NCI-H748 (cell line): Measurements from ENCODE around the gene DNAJB2.
"Not testable (repeated sequence)": the region's sequence is repeated elsewhere in the genome, so short reads cannot be mapped to it uniquely, and the experiment has no call there.

Experiments
- DNase-seq: peaks from one replicate; lab custom pipeline; 2025; ENCODE audit not compliant: unreplicated experiment; lab: John Stamatoyannopoulos, UW

The DNAJB2 gene

DNA sequence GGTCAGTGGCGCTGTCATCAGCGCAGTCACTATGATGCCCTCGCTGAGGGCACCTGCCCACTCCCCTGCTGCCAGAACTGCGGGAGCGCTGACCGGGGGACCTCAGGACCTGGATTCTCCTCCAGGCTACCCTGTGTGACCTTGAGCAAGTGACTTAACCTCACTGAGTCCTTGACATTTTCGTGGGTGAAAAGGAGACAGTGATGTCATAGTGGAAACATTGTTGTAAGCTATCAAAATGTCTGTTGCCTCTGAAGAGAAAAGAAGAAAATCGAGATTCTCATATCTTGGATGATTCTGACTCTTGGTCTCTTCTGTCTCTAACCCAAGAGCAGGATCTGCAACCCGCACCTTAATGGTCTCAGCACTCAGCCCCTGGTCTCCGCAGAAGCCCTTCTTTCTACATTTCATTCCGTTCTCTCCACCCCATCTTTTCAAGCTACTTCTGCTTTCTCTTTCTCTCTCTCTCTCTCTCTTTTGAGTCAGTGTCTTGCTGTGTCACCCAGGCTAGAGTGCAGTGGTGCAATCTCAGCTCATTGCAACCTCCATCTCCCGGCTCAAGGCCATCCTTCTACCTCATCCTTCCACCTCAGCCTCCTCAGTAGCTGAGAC, 24.5 kb upstream of the DNAJB2 start:
- DNase-seq = no peak

DNA sequence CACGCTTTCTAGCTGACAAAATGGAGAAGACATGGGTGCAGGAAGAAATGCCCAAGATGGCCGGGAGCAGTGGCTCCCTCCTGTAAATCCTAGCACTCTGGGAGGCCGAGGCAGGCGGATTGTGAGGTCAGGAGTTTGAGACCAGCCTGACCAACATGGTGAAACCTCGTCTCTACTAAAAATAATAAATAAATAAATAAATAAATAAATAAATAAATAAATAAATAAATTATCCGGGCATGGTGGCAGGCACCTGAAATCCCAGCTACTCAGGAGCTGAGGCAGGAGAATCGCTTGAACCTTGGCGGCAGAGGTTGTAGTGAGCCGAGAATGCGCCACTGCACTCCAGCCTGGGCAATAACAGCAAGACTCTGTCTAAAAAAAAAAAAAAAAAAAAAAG, 20.2 kb upstream of the DNAJB2 start:
- not testable (repeated sequence) for DNase-seq

DNA sequence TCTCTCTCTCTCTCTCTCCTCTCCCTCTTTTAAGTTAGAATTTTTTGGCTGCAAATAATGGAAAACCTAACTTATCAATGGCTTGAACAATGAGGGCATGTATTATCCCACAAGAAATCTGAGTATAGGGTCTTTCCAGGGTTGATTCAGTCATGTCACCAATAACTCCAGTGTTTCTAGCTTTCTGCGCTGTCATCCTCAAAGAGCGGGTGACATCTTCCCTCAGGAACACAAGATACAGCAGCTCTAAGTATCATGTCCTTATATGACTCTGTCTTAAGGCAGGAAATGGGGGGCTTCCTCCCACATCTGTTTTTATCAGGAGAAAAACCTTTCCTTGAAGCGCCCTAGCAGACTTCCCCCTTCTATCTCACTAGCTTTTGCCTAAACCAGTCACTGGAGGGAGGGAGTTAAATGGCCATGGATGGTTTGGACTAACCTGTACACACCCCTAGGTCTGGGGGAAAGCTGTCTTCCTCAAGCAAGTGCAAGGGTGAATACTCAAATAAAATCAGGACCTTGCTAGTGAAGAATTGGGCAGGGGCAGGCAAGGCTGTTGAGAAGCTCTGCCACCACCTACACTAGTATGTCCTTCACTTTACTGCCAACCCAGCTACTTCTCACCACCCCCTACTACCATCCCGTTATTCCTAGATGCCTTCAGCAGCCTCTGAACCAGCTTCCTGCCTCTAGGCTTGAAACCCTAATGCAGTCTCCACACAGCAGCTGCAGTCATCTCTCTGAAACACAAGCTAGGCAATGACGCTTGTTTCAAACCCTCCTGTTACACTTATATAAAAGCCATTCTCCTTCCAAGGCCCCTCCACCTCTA, 17.9 kb upstream of the DNAJB2 start:
- DNase-seq = no peak

DNA sequence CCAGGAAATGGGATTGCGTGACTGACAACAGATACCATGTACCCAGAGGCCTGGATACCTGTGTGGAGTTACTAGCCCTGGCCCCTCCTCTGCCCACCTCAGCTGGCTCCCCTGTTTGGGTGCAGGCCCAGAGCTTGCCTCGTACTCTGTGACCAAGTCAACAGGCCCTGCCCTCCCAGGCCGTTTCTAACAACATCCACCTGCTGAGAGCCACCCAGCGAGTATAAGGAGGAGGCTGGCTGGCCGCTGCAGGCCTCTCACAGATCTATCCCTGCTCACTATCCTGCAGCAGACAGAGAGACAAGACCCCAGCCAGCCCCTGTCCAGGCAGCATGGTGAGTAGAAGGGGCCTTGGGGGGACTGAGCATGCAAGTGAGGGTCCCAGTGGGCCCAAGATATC, 12.9 kb upstream of the DNAJB2 start:
- DNase-seq = no peak

DNA sequence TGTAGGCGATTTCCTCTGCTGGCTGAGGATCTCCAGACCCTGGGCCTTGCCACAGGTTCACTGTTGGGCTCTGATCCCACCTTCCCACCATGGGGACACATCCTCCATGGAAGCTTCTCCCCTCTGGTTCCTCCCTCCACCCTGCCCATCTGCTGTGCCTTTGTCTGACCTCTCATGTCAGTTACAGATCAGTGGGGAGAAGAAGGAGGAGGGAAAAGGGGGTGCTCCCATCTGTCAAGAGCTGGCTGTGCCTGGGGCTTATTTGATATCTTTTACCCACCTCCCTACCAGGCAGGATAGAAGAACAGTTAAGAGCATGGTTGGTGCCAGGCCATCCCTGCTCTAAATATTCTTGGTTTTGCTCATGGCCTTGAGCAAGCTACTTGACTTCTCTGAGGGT, 12.3 kb upstream of the DNAJB2 start:
- no peak for DNase-seq

DNA sequence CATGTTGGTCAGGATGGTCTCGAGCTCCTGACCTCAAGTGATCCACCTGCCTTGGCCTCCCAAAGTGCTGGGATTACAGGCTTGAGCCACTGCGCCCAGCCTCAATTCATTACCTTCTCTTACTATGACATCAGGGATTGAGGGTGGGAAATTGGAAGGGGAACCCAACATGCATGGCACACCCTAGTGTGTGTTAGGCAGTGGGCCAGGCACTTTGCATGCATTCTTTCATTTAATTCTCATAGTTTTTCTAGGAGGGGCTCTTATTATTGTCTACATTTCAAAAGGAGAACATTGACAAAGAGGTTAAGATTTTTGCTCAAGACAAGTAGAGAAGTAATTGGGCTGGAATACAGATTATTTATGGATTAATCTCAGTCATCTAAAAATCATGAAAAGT, 10.9 kb upstream of the DNAJB2 start:
- no peak for DNase-seq

DNA sequence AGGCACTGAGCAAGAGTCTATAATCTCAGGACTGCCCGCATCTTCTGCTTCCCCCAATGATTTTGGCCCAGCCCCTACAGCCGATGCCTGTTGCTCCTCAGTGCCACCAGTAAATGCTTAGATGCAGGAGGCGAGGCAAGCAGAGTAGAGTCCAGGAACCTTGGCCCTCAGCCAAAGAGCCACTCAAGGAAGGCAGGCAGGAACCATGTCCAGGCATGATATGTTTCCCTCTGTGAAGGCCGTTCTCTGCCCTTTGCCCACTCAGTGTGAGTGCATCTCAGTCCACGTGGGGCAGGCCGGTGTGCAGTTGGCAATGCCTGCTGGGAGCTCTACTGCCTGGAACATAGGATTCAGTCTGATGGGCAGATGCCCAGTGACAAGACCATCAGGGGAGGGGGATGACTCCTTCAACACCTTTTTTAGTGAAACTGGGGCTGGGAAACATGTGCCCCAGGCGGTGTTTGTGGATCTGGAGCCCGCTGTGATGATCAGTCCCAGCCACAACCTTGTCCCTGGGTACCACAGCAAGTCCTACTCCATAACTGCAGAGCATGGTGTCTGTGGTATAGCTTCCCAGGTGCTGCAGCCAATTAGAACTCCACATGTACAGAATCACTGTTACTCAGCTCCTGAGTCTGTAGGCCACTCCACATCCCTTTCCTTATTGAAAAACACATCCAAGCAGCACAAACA, 9.7 kb upstream of the DNAJB2 start:
- DNase-seq = peak; percentile 37

DNA sequence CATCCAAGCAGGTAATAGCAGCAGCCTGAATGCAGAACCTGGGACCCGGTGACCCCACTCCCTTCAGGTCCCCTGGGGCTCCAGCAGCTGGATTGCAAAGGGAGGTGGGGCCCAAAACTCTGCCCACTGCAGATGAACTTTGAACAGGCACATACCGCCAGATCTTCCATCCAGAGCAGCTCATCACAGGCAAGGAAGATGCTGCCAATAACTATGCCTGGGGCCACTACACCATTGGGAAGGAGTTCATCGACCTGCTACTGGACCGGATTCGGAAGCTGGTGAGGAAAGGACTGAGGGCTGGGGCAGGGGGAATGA, 9.2 kb upstream of the DNAJB2 start:
- no peak for DNase-seq

DNA sequence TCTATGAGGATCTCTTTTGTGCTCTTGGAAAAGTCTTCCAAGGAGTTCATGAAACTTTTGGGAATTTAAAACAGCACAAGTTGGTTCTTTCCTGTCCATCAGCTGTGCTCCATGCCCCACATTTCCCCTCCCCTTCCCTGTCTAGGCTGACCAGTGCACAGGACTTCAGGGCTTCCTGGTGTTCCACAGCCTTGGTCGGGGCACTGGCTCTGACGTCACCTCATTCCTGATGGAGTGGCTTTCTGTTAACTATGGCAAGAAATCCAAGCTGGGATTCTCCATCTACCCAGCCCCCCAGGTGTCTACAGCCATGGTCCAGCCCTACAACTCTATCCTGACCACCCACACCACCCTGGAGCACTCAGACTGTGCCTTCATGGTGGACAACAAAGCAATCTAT, 8.1 kb upstream of the DNAJB2 start:
- DNase-seq = no peak

DNA sequence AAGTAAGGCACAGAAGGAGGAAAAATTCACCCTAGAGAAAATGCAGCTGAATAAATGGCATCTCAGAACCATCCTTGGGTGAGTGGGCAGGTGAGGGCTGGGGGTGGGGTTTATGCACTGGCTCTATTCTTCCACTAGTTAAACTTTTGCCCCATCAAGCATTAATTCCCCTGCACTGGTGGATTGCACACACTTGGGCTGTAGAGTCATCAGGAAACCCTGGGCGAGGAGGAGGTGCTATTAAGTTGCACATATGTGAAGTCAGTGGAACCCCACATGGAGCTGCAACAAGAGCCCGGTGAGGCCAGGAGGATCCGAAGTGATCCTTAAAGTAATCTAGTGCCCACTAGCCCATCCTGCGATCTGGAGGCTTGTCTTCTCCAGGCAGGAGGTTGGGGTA, 6.8 kb upstream of the DNAJB2 start:
- DNase-seq = no peak

DNA sequence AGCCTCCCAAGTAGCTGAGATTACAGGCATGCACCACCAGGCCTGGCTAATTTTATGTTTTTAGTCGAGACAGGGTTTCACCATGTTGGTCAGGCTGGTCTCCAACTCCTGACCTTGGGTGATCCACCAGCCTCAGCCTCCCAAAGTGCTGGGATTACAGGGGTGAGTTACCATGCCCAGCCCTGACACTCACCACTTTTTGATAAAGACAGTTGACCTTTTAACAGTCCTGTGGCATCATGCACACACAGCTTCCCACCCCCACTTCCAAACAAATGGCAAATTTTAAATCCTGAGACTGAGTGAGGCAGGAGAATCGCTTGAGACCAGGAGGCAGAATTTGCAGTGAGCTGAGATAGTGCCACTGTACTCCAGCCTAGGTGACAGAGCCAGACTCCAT, 6.2 kb upstream of the DNAJB2 start:
- no peak for DNase-seq

DNA sequence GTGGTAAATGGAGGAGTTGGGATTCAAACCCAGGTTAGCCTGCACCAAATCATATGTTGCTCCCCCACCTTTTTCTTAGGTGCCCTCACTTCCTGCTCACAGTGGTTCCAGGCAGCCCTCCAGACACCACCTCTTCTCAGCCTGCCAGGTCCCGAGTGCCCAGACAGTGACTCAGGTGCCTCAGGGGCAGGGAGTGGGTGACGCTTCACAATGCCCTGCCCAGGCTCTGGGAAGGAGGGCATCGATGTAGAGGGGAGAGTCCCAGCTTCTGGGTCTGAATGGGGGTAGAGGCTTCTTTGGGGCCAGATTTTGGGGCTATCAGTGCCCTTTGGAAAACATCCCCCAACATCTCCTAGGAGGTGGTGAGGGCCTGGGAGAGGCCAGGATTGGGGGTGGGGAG, 5.2 kb upstream of the DNAJB2 start:
- DNase-seq = no peak

DNA sequence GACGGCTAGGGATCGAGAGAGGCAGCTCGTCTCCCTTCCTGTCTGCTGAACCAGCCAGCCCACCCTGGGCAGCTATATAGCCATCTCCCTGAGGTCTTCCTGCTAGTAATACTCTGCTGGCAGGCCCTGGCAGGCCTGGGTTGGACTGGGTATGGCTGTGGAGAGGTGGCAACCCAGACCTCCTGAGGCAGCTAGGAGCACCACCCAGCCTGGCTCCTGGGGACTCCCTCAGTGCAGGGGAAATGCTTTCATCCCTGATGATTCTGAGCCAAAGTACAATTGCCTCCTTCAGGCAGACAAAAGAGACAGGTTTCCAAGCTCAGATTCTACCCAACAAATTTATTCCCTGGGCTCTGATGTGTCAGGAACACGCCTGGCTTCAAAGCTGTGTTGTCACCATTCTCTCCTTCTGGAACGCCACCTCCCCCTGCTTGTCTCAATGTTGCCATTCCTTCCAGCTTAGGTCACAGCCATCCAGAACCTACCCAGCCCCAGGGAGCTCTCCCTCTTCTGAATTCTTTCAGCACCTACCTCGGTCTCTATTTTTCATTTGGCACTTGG, 4.7 kb upstream of the DNAJB2 start:
- DNase-seq = no peak

DNA sequence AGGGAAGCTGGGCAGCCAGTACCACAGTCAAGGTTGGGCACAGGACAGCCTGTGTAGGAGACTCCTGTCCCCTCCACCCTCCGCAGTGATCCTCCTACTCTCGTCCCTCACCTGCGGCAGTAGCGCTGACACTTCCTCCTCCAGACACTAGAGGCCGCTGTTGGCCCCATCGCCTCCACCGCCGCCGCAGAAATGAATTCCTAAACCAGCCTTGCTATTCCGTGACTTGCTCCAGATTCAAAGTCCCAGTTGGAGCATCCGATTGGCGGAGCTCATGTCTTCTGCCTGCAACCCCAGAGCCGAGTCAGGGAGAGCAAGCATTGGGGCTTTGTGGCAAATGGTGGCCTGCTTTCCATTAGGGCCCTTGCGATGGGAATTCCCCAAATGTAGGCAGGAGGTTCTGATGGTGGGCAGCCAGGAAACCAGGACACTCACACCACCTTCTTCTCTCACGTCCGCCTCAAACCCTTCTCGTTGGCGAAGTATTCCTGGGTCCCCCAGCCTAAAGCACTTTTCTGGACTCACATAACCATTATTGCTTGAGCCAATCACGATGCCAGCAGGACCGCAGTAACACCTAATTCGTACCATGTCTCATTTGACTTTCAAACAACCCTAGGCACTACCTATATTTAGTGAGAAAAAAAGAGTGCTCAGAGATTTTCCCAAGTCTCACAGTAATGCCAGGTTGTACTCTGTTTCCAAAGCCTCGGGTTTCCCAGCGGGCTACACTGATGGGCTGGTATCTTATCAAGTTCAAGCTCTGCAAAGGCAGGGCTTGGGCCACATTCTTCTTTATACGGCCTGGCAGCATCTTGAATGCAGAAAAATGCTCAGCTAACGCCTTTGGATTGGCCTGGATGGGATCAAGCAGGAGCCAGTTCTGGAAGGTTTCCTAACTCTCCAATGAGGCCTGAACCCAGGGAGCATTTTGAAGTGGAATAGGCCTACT, 1.2 kb upstream of the DNAJB2 start:
- DNase-seq = peak; percentile 74

DNA sequence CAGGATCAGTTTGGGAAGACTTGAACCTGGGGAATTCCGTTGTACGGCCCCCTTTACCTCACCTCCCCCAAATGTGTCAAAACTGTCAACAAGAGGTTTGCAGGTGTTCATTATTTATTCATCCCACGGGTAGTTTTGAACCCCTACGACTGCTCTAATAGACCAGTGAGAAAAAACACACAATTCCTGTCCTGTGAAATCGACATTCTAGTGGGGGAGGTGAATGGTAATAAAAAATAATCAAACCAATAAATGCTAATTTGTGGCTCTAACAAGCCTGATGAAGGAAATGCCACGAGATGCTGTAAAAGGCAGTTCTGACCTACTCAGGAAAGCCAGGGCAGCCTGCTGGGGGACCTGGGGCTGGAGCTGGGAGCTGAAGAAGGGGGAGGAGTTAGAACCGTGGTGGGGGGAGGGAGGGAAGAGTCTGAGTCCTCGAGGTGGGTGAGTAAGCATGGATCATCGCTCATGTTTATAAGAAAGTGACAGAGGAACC, 463 bp upstream of the DNAJB2 start:
- DNase-seq = no peak

DNA sequence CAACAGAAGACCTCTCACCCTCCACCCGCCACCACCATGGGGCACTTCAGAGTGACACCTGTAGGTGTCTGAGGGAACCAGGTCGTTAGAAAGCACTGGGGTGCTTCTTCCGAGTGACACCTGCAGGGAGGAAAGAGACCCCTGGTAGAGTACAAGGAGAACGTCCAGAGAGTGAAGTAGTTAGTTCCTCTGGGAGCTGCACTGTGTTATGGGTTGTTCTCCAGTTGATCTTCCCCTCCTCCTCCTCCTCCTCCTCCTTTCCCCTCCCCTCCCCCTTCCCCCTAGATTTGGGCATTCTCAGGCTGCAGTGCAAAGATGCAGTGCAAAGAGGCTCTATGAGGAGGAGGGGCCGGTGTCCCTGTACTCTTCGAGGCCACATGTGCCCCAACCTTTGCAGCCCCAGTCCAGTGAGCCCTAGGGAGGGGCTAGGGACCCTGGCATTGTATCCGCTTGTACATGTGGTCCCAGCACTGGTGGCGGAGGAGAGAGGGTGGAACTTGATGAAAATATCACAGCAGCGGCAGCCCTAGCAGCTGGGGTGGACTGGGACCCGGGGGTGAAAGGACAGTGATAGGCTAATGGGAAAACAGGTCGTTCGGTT, 850 bp downstream of the DNAJB2 start:
- no peak for DNase-seq

DNA sequence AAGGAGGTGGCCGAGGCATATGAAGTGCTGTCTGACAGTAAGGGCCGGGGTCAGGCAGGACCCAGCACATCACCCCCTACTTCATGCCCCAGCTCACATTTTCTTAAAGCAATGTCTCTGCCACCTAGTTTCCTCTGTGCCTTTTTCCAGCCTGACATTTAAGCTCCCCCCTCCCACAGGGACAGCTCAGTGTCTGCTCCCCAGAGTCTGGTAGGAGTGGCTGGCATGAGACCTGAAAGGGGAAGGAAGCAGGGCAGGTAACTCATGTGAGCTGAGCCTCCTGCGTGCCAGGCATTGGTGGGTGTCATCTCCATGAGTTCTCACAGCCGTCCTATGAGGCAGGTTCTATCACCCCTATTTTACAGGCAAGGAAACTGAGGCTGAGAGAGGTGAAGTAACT, 1.5 kb downstream of the DNAJB2 start:
- no peak for DNase-seq

DNA sequence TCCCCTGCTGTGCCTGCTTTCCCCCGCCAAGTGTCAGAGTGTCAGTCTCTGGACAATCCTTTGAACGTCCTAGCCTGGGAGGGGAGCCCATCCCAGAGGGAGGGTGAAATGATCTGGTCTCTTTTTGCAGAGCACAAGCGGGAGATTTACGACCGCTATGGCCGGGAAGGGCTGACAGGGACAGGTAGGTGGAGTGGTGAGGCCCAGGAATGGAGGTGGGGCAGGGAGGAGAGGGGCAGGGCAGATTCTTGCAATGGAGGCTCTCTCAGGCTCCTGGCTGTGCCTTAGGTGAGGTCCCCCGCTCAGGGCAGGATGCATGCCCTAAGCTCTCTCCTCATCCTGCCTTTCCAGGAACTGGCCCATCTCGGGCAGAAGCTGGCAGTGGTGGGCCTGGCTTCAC, 2.4 kb downstream of the DNAJB2 start:
- no peak for DNase-seq

DNA sequence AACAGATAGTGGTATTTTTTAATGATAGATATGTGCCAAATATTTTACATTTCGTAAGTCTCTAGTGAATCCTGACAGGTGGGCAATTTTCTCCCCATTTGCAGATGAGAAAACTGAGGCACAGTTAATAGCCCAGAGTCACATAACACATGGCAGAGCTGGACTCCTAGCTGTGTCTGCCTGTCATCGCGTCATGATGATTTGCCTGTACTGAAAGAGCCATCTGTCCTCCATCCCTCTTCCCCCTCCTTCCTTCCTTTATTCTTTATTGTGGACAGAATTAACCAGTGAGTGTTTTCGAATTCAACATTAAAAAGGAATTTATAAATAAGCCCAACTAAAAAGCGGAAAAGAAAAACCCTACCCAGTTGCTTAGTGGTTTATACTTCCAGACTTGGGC, 3.2 kb downstream of the DNAJB2 start:
- DNase-seq = no peak

DNA sequence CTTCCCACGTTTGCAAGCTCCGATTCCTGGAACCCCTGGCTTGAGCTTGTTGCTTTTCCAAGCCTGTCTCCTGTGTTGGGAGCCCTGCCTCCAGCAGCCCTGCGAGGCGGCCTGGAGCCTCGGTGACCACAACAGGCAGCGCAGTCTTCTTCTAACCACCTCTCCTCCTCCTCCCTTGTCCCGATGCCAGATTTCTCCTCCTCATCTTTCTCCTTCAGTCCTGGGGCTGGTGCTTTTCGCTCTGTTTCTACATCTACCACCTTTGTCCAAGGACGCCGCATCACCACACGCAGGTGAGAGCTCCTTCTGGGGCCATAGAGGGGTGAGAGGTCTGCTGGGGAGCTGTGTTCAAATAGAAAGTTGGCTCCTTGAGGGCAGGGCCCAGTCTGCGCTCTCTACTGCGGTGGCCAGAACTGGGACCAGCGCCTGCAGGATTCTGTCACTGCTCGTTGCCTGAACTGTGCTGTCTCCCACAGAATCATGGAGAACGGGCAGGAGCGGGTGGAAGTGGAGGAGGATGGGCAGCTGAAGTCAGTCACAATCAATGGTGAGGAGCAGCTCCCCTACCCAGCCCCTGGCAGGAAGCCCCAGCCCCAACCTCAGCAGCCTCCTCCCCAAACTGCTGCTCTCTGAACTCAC, 3.9 kb downstream of the DNAJB2 start:
- DNase-seq = no peak
